GM12892 (cell line): ENCODE results near the gene DAB2IP.

Experiments
- POLR2A ChIP-seq: IDR thresholded peaks from 2 replicates; pipeline ENCODE4 v1.6.1; 2011; ENCODE audit warnings: low read depth, low read length, control low read depth
- POLR2AphosphoS5 ChIP-seq: IDR thresholded peaks from 2 replicates; pipeline ENCODE4 v1.6.1; 2011; ENCODE audit warnings: low read depth, low read length, control low read depth
- TAF1 ChIP-seq: IDR thresholded peaks from 2 replicates; pipeline ENCODE4 v1.6.1; 2011; ENCODE audit warnings: low read depth, mild to moderate bottlenecking, control low read depth, low read length, borderline replicate concordance

DNA sequence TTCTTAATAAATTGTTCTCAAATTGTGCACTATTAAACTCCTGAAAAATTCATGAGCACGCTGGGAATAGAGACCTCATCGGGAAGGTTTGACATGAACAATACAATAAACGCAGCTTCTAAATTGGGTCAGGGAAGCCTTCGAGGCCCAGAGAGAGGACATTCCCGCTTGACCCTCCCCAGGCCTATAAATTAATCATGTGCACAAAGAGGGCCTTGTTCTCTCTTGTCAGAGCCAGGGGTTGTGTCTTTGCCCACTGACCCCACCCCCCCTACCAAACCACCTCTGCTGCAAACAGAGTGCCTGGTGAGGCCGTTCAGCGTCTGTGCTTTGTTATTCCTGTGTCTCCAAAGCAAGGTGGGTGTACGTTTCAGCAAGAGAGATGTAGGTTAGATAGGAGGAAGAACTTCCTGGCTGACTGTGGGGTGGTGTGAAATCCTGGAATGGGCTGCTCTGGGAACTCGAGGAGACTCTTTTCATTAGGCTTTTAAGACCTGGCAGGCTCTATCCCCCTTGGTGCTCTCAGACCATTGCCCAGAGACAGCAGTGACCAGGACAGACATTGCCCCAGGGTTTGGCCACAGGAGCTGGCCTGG, 18.2 kb upstream of the DAB2IP start:
- TF ChIP-seq POLR2AphosphoS5 (no peak), POLR2A (no peak), TAF1 (no peak)
